Endothelial cell of umbilical vein (primary cell): ENCODE measurements around the gene FYCO1. TPM values are rescaled to one million over a fixed set of nuclear protein-coding genes. Genes with fewer than 3 reads are reported as not detected.

ENCODE experiments used
- BruUV-seq: library from RNA; stranded (reverse); fragments of 400-500 nt; replicated peaks from 2 replicates; lab custom pipeline; 2021; lab: Mats Ljungman, UMichigan
- CTCF ChIA-PET: fragments of 300-600, 350-600 bp; sonication (Branson Sonifier 250); formaldehyde crosslinking; loops from one replicate; lab custom pipeline; 2021; ENCODE audit warnings: antibody characterized with exemption, inconsistent platforms; lab: Charles Lee
- POLR2A ChIA-PET: fragments of 300-600, 350-600 bp; sonication (Branson Sonifier 250); formaldehyde crosslinking; loops from one replicate; lab custom pipeline; 2021; ENCODE audit warnings: antibody characterized with exemption, inconsistent platforms; lab: Charles Lee
- DNase-seq: peaks from one replicate; pipeline ENCODE4 v3.0.0-alpha.2; 2011; ENCODE audit warnings: low read depth, low spot score
- FAIRE-seq: peaks from 2 replicates; lab custom pipeline; 2011; peaks lifted over from hg19 to GRCh38; lab: Jason Lieb, UNC
- H2AFZ ChIP-seq: 2 replicates; pipeline ENCODE4 v1.6.0; 2012; ENCODE audit warnings: low read depth, low read length, control low read depth, inconsistent platforms
- H3K27ac ChIP-seq: 2 replicates; pipeline ENCODE4 v1.5.1; 2011; ENCODE audit warnings: low read depth, mild to moderate bottlenecking, control low read depth, low read length, moderate library complexity; ENCODE audit not compliant: insufficient read depth
- H3K27me3 ChIP-seq, 2 experiments: 2 replicates each; pipeline versions ENCODE4 v1.6.0 to v1.6.1; 2011; ENCODE audit warnings: low read length in 2 of 2, mixed read lengths in 1 of 2; ENCODE audit not compliant: control insufficient read depth in 2 of 2, insufficient read depth in 2 of 2
- H3K36me3 ChIP-seq, 2 experiments: 2 replicates in 1 of 2; 3 replicates in 1 of 2; pipeline ENCODE4 v1.5.1; 2011; ENCODE audit warnings: low read length in 2 of 2, mild to moderate bottlenecking in 1 of 2, moderate library complexity in 1 of 2; ENCODE audit not compliant: control insufficient read depth in 2 of 2, insufficient read depth in 2 of 2; ENCODE audit errors: extremely low read depth in 1 of 2
- H3K4me1 ChIP-seq: 3 replicates; pipeline ENCODE4 v1.5.1; 2011; ENCODE audit warnings: mild to moderate bottlenecking, low read length; ENCODE audit not compliant: control insufficient read depth, insufficient read depth; ENCODE audit errors: extremely low read depth
- H3K4me2 ChIP-seq: 2 replicates; pipeline ENCODE4 v1.6.1; 2011; ENCODE audit warnings: low read length, control low read depth, mixed read lengths; ENCODE audit not compliant: insufficient read depth
- H3K4me3 ChIP-seq, 3 experiments: fragments of 200-600 bp in 1 of 3; sonication (generic), shearing (Covaris generic) in 1 of 3; replicated peaks in 1 of 3; 2 replicates each; pipeline ENCODE4 v1.5.1; 2011 to 2016; ENCODE audit warnings: control low read depth in 3 of 3, low read length in 3 of 3, mild to moderate bottlenecking in 2 of 3, inconsistent platforms in 1 of 3, low read depth in 1 of 3, moderate library complexity in 1 of 3; ENCODE audit not compliant: insufficient read depth in 1 of 3
- H3K79me2 ChIP-seq: 2 replicates; pipeline ENCODE4 v1.6.0; 2012; ENCODE audit warnings: low read length, inconsistent platforms; ENCODE audit not compliant: control insufficient read depth, insufficient read depth
- H3K9ac ChIP-seq: replicated peaks from 2 replicates; pipeline ENCODE3; 2011; ENCODE audit warnings: low read length, control low read depth; ENCODE audit not compliant: insufficient read depth; ENCODE audit errors: extremely low read depth
- H3K9me1 ChIP-seq: replicated peaks from 3 replicates; pipeline ENCODE4 v1.6.0; 2011; ENCODE audit warnings: mild to moderate bottlenecking, low read length; ENCODE audit not compliant: control insufficient read depth, insufficient read depth; ENCODE audit errors: extremely low read depth
- H3K9me3 ChIP-seq: replicated peaks from 2 replicates; pipeline ENCODE4 v1.5.1; 2012; ENCODE audit warnings: low read length, inconsistent platforms; ENCODE audit not compliant: control insufficient read depth, insufficient read depth
- H4K20me1 ChIP-seq: replicated peaks from 2 replicates; pipeline ENCODE3; 2011; ENCODE audit warnings: mild to moderate bottlenecking, low read length; ENCODE audit not compliant: control insufficient read depth, insufficient read depth; ENCODE audit errors: extremely low read depth
- EZH2 ChIP-seq: IDR thresholded peaks from 2 replicates; pipeline ENCODE4 v1.6.1; 2012; ENCODE audit warnings: borderline replicate concordance, low read depth, mild to moderate bottlenecking, moderate library complexity, low read length, inconsistent platforms; ENCODE audit not compliant: severe bottlenecking
- FOS ChIP-seq: IDR thresholded peaks from 2 replicates; pipeline ENCODE4 v1.6.1; 2011; ENCODE audit warnings: mild to moderate bottlenecking, low read length, moderate library complexity, borderline replicate concordance; ENCODE audit not compliant: insufficient read depth
- GATA2 ChIP-seq: IDR thresholded peaks from 2 replicates; pipeline ENCODE4 v1.7.0; 2011; ENCODE audit warnings: low read depth, mild to moderate bottlenecking, moderate library complexity, mixed read lengths, low read length; ENCODE audit not compliant: insufficient read length, insufficient read depth
- JUN ChIP-seq: IDR thresholded peaks from 2 replicates; pipeline ENCODE4 v1.6.1; 2011; ENCODE audit warnings: borderline replicate concordance, low read depth; ENCODE audit not compliant: insufficient read length, insufficient read depth
- POLR2A ChIP-seq: IDR thresholded peaks from 2 replicates; pipeline ENCODE4 v1.6.1; 2012; ENCODE audit warnings: low read depth, mild to moderate bottlenecking, control low read depth, low read length
- dilution Hi-C: fragments of 300-500 bp; cut with MboI; formaldehyde crosslinking; loops from one replicate; pipeline ENCODE4 v1.15.0; 2019; ENCODE audit warnings: low sequenced_read_pairs; ENCODE audit not compliant: extremely low pct_ligation_motif_present
- intact Hi-C: fragments of 100-400 bp; cut with micrococcal nuclease; formaldehyde crosslinking; loops from one replicate; pipeline ENCODE4 v1.10.0; 2022
- polyA plus RNA-seq, 4 experiments: library from polyadenylated mRNA; depleted of rRNA in 3 of 4; stranded (reverse) in 3 of 4; unstranded in 1 of 4; fragments of >200 nt; gene quantifications; 2 replicates each; pipeline versions ENCODE4 v1.2.1 to v1.2.3, GENCODE V29; 2011 to 2012; ENCODE audit warnings: missing spikeins in 1 of 4
- total RNA-seq: library from RNA; stranded (reverse); gene quantifications from 2 replicates; pipeline ENCODE4 v1.2.3, GENCODE V29; 2021
- TF ChIP-seq, protein P1 (sequence below): IDR thresholded peaks from 2 replicates; pipeline ENCODE4 v1.6.1; 2011; ENCODE audit not compliant: insufficient read depth, insufficient read length
- TF ChIP-seq, protein P2 (sequence below), 2 donors: IDR thresholded peaks; 1 replicate in 1 of 2; 2 replicates in 1 of 2; pipeline ENCODE4 v1.5.1; 2011; ENCODE audit warnings: low read length in 2 of 2, mild to moderate bottlenecking in 2 of 2, moderate library complexity in 2 of 2, control low read depth in 1 of 2, inconsistent platforms in 1 of 2, low read depth in 1 of 2; ENCODE audit not compliant: insufficient read depth in 1 of 2; ENCODE audit errors: extremely low read depth in 1 of 2

The FYCO1 gene
- total and polyA plus RNA-seq, 2 donors (not counting 3 experiments of a cell fraction or from before 2014, with no cell fraction given) = 13.9 to 20.8 TPM

GRCh38 chr3:46013316-46014094 lies 17.9 kb upstream of the FYCO1 start:
- CTCF ChIA-PET = no interaction called here
- H3K79me2 ChIP-seq = no peaks in the 10 kb centered on the region
- DNase-seq = no peak
- no peak for TF ChIP-seq FOS
- TF ChIP-seq, protein P1, sequence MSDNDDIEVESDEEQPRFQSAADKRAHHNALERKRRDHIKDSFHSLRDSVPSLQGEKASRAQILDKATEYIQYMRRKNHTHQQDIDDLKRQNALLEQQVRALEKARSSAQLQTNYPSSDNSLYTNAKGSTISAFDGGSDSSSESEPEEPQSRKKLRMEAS = no peak
- TF ChIP-seq, protein P2, sequence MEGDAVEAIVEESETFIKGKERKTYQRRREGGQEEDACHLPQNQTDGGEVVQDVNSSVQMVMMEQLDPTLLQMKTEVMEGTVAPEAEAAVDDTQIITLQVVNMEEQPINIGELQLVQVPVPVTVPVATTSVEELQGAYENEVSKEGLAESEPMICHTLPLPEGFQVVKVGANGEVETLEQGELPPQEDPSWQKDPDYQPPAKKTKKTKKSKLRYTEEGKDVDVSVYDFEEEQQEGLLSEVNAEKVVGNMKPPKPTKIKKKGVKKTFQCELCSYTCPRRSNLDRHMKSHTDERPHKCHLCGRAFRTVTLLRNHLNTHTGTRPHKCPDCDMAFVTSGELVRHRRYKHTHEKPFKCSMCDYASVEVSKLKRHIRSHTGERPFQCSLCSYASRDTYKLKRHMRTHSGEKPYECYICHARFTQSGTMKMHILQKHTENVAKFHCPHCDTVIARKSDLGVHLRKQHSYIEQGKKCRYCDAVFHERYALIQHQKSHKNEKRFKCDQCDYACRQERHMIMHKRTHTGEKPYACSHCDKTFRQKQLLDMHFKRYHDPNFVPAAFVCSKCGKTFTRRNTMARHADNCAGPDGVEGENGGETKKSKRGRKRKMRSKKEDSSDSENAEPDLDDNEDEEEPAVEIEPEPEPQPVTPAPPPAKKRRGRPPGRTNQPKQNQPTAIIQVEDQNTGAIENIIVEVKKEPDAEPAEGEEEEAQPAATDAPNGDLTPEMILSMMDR (IDR thresholded peaks at IDR 0.05; ENCODE audit: extremely low read depth in 1 of 2, insufficient read depth in 1 of 2, low read depth in 1 of 2, low read length in 2 of 2) = no peak
- TF ChIP-seq JUN = no peak
- no peak for TF ChIP-seq EZH2
- TF ChIP-seq POLR2A = no peak
- no peak for TF ChIP-seq GATA2
- BruUV-seq = no TSS peak
- POLR2A ChIA-PET = no interaction called here
- no peaks in the 10 kb centered on the region for H3K36me3 ChIP-seq
- H3K27me3 ChIP-seq = peaks cover 0 to 2% of the 10 kb centered on the region in 2 experiments
- H3K4me1 ChIP-seq = no peaks in the 10 kb centered on the region
- no peaks in the 10 kb centered on the region for H3K9me1 ChIP-seq
- H3K9ac ChIP-seq = no peak overlapping the region
- dilution Hi-C loops = no loop called here
- H3K27ac ChIP-seq = no peak overlapping the region
- no peaks in the 10 kb centered on the region for H3K9me3 ChIP-seq
- no peak overlapping the region for H2AFZ ChIP-seq
- H3K4me2 ChIP-seq = no peak overlapping the region
- no peak overlapping the region for H3K4me3 ChIP-seq
- FAIRE-seq = no peak
- intact Hi-C loops = no loop called here
- no peaks in the 10 kb centered on the region for H4K20me1 ChIP-seq
